Esophagus squamous epithelium (tissue), 4 donors: Measurements from ENCODE around the gene TTC23L.

Experiments
- CTCF ChIP-seq, 6 experiments: fragments of 450-650 bp in 4 of 6; fragments of 200-600 bp in 2 of 6; sonication (generic) in 2 of 6; IDR thresholded peaks; one replicate each; pipeline ENCODE4 v1.5.1; 2016 to 2019; ENCODE audit warnings: antibody characterized with exemption in 6 of 6, mild to moderate bottlenecking in 4 of 6, moderate library complexity in 4 of 6
- POLR2A ChIP-seq, 4 donors: fragments of 450-650 bp; IDR thresholded peaks; one replicate each; pipeline ENCODE4 v1.6.1; 2017; ENCODE audit warnings: antibody characterized with exemption in 4 of 4, mild to moderate bottlenecking in 4 of 4, moderate library complexity in 3 of 4

GRCh38 chr5:34791761-34792244, 47.2 kb upstream of the TTC23L start:
- TF ChIP-seq CTCF (IDR thresholded peaks at IDR 0.05) (no peak), POLR2A (IDR thresholded peaks at IDR 0.05) (no peak)
